Non-pigmented ciliary epithelial cell (primary cell): ENCODE measurements around the gene REELD1.

Experiments used
- DNase-seq: peaks from one replicate; pipeline ENCODE4 v3.0.0-alpha.2; 2010; ENCODE audit warnings: low read depth

The REELD1 gene

DNA sequence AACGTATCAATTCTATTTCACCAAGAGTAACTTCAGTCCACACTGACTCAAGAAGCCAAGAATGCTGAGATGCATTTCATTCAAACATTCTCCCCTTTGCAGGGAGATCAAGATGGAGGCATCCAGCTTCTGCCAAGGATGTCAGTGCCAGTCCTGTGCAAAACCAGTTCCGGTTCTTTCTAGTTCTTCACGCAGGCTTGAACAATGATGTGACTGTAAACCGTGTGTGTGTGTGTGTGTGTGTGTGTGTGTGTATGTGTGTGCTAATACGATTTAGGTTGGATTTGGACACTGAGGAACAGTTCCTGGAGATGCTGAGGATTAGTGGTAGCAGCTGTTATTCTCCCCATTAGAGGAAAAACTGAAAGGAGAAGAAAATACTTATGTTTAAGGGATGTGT is at the start of gene REELD1:
Gene REELD1, plus strand, starts transcription at position 301 of the 400 bp plus-strand sequence. CDS start 2,415 bp downstream, outside the sequence.
- DNase-seq = no peak

DNA sequence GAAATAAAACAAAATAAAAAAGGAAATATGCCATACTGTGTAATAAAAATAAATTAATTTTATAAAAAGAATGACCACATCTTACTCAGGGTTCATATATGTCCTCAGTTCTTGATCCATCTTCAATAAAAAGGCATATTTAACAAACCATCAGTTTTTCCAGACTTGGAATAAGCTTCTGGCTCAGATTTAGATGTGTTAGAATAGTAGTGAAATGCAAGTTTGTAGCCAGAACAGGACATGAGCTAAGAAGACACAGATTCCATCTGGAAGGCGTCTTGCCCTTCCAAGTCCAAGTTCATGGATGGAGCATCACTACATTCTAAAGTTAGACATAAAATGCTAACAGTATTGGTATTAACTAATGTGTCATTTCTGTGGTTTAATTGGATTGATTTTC is 49.1 kb upstream of the REELD1 start:
- no peak for DNase-seq

DNA sequence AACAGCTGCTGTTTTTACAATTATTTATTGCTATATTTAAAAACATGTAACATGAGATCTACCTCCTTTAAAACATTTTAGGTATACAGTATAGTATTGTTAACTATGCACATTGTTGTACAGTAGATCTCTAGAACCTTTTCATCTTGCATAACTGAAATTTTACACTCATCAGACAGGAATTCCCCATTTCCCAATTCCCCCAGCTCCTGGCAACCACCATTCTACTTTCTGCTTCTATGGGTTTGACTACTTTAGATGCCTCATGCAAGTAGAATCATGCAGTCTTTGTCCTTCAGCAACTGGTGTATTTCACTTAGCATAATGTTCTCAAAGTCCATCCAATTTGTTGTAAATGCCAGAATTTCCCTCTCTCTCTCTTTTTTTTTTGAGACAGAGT is 48.5 kb upstream of the REELD1 start:
- DNase-seq = peak; percentile 71

DNA sequence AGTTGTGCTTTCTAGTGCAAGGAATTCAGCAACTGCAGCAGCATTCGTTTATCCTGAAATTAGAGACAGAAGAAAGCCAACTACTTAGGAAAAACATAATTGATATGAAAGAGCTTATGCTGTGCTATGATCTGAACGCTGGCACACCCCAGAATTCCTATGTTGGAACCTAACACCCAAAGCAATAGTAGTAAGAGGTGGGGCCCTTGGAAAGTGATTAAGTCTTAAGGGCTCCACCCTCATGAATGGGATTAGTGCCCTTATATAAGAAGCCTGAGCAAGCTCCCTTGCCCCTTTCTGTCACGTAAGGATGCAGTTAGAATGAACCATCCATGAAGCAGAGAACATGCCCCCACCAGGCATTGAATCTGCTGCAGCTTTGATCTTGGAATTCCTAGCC is 44.2 kb upstream of the REELD1 start:
- DNase-seq = no peak

DNA sequence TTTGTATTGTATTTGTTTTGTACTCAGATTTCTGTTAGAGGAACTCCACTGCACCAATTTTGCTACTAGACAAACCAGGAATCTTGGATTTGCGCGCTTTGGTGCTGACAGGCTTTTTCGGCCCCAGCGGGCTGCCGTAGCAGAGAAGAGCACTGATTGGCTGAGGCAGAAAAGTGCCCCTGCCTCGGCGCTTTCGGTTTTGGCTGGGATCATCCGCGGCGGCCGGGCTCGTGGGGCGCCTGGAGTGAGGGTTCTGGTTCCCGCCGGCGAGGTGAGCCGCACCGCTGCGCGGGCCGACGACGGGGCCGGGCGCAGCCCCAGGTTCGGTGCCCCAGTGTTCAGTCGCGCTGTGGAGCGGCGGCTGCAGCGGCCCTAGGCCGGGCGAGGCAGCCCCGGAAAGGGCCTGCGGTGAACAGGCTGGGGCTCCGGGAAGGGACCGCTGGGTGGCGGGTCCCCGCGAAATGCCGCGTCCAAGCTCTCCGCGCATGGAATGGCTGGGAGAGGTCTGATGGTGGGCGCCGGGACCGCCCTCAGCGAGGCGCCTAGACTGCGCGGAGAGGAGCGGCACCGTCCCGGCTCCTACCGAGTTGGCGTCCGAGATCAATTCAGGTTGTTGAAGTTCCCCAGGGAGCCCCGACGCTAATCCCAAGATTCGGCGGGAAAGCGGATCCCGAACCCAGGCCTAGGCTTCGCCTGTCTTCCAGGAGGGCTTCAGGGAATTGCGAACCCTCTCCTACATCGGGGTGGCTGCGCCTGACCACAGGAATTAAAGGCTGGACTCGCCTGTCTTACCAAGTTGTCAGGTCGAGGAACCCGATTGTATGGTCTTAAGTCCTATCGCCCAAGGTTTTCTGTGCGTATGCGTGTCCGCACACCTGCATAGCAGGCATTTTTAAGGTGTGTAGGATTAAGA is 38.5 kb upstream of the REELD1 start, which contains the start of gene LSM6:
Gene LSM6, plus strand, starts transcription at position 178 of the 913 bp plus-strand sequence. CDS start 7,204 bp downstream, outside the sequence.
- DNase-seq = peak; percentile 54

DNA sequence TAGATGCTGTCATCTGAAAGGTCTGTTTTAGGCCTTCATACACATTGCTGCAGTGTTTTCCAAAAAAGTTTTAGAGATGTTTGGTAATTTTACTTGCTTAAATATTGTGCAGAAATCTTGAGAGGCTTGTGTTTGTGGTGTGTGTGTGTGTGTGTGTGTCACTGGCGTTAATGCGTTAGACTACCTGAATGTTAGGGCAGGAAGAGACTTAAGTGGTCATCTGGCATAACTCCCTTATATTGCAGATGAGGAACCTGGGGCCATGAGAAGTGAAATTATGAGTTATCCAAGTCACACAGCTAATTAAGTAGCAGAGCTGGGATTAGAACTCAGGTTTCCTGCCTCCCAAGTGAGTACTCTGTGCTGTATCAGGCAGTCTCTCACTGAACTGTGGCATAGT is 37.4 kb upstream of the REELD1 start:
- DNase-seq = no peak

DNA sequence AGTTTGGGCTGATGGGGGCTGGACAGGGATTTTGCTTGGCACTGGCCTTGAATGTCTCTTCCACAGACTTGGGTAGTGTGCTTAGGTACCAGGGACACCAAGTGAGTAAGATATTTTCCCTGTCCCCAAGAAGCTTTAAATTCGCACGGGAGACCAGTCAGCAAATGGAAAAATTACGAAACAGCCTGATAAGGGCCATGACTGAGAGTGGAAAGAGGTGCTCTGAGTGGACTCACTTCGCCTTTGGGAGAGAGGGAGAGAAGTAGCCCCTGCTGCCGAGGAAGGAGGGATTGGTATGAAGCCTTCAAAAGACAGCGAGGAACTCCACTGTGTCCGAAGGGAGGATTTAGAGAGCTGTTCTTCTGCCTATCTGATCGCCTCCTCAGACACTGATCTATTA is 36.2 kb upstream of the REELD1 start:
- DNase-seq = no peak

DNA sequence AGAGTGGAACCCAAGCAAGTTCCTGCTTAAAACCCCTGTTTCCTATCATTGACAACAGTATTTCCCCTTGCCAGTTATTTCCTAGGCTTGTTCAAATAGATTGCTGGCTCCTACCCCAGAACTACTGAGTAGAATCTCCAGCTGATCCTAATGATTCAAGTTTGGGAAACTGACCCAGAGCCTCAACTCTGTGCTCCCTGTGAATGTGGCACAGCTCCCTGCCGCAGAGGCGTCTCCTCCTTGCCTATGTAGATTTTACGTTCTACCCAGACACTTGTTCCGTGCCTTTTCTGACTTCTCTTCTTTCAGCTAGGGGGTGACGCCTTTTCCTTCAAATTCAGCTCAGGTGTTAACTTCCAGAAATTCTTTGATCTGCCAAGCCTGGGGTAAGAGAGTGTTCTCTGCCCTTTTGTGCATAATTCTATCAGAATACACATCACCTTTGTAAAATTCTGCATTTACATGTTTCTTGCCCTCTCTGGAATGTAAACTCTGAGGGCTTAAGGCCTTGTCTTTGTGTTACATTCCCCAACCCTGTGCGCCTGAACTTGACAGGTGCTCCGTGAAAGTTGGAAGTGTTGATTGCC is 34.5 kb upstream of the REELD1 start:
- no peak for DNase-seq

DNA sequence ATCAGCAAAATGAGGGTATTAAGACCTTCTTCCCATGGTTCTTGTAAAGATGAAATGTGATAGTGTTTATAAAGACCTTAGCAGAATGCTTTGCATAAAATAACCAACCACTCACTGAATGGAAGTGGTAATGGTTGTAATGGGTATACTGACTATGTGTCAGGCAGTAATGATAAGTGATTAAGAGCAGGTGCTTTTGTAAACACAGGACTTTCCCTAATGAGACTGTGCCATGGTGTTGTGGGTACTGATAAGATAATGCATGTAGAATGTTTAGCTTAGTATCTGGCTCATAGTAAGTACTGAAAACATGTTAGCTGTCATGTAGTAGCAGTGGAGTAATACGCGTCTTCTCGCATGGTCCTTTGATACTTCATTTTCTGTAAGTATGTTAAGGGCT is 31.9 kb upstream of the REELD1 start:
- no peak for DNase-seq

DNA sequence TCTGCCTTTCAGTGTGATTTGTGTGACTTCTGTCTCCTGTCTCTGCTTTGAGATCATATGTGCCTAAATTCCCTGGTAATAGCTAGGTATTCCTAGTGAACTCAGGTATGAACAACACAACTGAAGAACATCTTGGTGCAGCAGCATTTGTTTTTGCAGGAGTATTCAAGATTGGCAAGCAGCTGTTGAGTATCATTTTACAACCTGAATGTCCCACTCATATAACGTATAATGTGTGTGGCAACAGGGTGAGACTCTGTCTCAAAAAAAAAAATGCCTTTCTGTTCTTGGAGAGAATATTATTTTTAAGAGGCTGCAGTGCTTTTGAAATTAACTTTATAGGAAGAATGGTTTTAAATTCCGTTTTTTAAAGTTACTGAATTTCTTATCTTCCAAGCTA is 31.1 kb upstream of the REELD1 start:
- DNase-seq = no peak

DNA sequence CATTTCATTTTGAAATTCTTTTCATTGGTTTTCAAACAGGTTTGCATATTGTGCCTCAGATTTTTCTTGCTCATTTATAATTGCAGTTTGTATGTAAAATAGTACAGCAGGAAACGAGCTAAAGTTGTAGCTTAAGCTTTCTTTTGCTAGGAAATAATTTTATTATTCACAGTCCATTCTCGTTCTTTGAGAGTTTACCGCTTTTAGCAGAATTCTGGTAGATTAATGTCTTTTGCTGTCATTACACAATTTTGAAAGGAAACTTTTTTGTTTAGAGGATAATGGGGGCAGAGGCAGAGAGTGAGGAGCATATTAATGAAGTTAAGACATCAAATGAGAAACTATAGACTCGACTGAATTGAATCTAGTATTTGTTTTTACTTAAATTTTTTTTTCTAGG is 28.3 kb upstream of the REELD1 start:
- DNase-seq = no peak

DNA sequence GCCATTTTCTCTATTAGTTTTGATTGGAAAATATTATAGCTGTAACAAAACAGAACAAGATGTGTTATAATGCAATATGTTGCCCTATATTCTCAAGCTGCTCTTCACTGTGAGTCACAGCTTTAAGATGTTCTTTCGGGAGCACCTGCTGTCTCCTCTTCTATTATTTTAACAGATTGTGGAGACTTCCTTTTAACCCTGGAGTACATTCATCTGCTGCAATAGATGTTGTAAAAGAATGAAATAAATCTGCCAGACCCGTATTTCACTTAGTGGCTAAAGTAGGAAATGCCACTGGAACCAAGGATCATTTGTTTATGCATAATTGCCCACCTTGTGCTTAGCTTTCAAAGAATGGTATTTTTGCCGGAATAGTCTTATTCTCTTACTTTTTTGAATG is 27.7 kb upstream of the REELD1 start:
- no peak for DNase-seq

DNA sequence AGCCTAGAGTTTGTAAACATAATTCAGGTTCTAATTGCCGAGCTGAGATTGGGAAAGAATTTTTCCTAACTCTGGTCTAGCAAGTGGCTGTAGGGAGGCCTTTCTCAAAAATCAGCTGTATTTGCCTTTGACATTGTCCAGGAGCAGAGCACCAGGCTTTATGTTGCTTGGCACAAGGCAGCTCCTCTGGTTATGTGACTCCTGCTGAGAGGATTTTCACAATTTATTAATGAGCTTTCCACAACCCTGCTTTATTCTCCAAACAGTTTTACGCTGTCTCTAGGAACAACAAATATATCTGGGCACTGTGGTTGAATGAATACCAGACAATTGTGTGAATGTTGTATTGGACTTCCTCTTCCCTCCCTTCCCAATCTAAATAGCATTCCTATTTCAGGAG is 23.9 kb upstream of the REELD1 start:
- no peak for DNase-seq

DNA sequence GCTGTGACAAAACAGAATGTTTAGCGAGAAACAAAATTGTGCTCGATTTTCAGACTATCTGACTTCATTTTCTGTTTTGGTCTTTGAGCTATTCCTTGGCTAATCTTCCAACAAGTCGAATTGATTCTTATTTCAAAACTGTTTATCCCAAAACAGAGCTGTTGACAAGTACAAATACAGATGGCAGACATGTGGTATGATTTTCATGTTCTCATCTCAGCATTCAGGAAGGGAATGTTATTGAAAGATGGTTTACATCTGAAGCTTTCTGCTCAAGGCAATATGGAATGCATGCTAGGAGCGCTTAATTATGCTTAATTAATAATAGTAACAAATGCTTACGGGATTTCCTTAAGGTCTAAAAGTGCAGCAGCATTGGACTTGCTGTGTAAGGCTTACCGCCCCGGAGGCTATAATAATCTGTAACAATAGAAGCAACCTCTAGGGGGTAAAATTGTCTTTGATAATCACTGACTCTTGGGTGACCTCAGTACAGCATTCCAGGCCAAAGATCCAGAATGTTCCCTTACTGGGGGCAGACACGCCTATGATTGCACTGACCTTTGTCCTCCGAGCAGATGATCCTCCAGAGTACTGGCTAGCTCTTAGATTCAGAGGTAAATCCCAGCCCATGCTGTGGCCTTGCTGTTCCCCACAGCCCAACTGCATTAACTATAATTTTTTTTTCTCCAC is 22.4 kb upstream of the REELD1 start:
- DNase-seq = no peak

DNA sequence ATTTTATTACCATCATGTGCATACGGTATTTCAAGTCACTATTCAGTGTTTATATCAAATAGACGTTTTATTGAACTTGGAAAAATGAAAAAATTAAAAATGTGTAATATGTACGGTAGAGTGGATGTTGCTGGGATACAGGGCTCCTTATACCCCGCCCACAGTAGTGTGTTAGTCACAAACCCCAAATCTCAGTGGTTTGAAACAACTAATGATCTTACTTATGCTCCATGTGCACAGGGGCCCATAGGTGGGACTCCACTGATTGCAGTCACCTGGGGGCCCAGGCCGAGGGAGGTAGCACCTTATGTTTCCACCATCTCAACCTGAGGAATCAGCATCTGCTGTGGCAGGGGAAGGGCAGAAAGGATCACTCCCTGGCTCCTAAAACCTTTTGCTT is 20.7 kb upstream of the REELD1 start:
- DNase-seq = no peak

DNA sequence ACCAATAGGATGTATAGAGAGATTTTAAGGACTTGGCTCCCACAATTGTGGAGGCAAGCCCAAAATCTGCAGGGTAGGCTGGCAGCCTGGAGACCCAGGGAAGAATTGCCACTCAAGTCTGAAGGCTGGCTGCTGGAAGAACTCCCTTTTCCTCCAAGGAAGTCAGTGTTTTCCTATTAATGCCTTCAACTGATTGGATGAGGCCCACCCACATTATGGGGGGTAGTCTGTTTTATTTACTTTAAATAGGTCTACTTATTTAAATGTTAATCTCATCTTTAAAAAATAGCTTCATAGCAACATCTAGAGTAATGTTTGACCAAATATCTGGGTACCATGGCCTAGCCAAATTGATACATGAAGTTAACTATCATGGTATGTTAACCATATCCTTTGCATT is 20.1 kb upstream of the REELD1 start:
- no peak for DNase-seq

DNA sequence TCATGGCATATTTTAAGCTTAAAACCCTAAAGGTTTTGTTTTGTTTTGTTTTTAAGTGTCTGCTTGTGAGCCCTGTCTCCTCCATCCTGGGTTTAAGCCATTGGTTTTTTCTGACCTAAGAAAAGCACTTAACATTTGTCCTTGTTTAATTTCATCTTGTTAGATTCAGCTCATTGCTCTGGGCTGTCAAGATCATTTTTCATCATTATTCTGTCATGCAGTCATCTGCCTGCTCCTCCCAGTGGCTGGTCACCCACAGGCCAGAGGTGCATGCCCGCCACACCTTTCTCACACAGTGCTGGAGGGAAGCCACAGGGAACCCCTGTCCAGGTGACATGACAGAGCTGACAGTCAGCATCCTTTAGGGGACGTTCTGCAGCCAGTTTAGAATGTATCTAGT is 11.7 kb upstream of the REELD1 start:
- no peak for DNase-seq

DNA sequence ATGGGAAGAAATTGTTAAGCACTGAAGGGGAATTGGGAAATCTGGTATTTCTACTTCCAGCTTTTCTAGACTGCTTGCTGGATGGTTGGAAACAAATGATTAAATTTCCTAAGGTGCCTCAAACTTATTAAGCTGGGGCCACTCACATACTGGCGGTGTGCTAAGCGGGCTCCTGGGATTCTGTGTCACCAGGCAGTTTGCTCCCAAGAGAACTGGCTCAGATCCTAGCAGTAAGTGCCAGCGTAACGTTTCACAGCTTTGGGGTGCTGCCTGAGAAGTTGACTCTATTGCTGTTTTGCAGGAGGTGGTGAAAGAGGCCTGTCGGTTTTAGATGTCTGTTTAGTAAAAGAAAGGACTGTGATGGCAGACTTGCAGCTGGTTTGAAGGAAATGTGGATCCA is 6.9 kb upstream of the REELD1 start:
- DNase-seq = no peak

DNA sequence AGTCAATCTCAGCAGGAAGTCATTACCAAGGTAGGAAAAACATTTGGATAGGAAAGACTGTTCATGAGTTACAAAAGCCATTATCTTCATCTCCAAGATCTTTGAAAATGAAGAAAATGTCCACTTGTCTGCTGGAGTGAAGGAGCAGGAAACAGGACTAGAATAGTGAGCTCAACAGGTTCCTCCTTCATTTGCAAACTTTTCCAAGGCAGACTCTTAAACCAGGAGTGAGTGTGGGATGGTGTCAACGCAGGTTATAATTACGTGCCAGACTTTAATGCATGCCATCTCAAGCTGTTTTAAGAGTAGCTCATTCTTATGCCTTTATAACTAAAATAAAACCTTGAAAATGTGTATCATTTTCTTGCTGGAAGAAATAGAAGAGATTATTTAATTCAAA is 3.4 kb upstream of the REELD1 start:
- no peak for DNase-seq

DNA sequence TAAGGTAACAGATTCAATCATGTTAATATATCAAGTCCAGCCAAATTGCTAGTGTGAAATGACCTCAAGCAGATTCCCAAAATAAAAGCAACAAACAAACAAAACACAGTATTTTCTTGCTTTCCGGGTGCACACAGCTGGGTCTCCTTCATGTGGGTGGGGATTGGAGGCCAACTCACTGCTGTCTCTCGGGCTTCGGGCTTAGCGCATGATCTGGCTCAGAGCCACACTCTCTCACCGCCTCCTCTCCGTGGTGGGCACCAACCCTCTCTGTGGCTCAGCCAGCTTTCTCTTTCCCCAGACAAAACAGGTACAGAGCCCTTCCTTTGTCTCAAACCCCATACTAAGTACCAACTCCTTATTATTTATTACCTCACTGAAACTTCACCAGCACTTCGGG is 2.9 kb upstream of the REELD1 start:
- DNase-seq = no peak

DNA sequence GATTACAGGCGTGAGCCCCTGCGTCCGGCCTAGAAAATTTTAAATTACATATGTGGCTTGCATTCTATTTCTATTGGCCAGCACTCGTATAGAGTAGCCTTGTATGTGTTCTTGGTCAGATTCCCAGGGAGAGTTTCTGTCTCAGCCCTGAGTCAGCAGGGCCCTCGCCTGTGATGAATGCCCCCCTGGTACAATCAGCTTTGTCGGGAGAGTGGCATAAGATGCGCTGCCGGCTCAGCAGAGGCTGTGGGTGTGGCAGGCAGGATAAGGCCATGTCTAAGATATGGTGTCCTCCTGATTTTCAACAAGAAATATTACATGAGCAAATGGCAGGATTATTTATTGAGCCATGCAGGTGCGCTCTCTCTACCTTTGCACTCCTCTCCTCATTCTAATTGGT is 1.6 kb upstream of the REELD1 start:
- DNase-seq = no peak

DNA sequence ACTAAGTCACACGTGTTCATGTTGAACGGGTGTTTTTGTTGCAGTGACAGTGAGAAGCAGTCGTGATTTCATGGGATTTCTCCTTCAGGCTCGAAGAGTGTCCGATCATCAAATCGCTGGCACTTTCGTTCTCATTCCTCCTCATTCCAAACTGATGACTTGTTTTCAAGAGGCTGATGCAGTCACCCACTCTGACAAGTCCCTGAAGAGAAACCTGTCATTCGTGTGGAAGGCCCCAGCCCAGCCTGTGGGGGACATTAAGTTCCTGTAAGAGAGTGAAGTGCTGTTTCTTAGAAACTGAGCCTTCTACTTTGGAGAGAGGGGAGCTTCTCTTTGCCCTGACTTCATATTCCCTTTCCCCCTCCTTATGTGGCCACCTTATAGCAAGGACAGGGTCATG is 8.0 kb downstream of the REELD1 start:
- DNase-seq = no peak

DNA sequence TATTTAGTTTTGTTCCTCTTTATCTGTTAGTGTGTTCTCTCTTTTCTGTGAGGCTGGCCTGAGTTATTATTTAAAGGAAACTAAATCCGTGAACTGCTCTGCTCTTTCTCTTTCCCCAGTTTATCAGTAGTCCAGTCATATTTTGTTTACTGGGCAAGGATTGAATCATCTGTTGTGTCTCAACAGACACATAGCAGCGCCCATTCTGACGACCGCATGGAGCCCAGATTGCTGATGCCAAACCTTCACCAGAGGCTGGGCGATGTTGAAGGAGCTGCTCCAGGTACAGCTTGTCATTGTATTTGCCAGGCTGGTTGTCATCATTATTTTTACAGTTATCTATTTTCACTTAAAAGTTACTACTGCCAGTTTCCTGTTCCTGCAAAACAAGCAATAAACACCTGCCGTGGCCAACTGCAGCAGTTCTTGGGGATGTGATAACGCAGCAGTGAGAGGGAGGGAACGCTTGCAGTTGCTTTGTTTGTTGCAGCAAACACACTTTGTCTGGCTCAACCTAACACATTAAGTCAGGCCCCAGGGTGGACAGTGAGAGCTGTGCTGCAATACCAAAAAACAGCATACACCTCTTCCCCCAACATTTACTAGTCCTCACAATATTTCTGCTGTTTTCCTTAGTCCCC is 10.1 kb downstream of the REELD1 start:
- DNase-seq = no peak
